Measurements from ENCODE around the gene PDE4D.

- no peak for TF ChIP-seq CTCF (IDR thresholded peaks at IDR 0.05)
- no peak for TF ChIP-seq POLR2A (IDR thresholded peaks at IDR 0.05)
Measured at GRCh38 chr5:59021286-59021673, 872.2 kb downstream of the PDE4D start.

Data from heart left ventricle (tissue), 13 donors.